ENCODE data around the gene DIPK1C.
"Not testable (repeated sequence)": the region's sequence is repeated elsewhere in the genome, so short reads cannot be mapped to it uniquely, and the experiment has no call there.

Gene DIPK1C
- 0 reads per million in 9 experiments for total RNA-seq

GRCh38 chr18:74457043-74457724 is at the start of gene DIPK1C:
DIPK1C (minus strand) TSS chr18:74457308; CDS start chr18:74457259, 49 bp downstream.
- H3K27ac Mint-ChIP-seq = no peak within 1 kb of the TSS
- peaks cover 4 to 6% of the 10 kb centered on the region in 2 donors for H3K4me1 Mint-ChIP-seq (ENCODE audit: low read depth in 2 of 2)
- H3K9me3 Mint-ChIP-seq = no peaks in the 10 kb centered on the region
- H3K4me3 Mint-ChIP-seq = peak within 1 kb of the TSS; percentile 62 to 64
- H3K27me3 Mint-ChIP-seq = peaks cover 44% of the 10 kb centered on the region in 2 donors
- peak; percentile 48 for ATAC-seq (replicated peaks)
- DNase-seq = no peak
- H3K36me3 Mint-ChIP-seq (ENCODE audit: insufficient read depth) = no peaks in the 10 kb centered on the region

DNA sequence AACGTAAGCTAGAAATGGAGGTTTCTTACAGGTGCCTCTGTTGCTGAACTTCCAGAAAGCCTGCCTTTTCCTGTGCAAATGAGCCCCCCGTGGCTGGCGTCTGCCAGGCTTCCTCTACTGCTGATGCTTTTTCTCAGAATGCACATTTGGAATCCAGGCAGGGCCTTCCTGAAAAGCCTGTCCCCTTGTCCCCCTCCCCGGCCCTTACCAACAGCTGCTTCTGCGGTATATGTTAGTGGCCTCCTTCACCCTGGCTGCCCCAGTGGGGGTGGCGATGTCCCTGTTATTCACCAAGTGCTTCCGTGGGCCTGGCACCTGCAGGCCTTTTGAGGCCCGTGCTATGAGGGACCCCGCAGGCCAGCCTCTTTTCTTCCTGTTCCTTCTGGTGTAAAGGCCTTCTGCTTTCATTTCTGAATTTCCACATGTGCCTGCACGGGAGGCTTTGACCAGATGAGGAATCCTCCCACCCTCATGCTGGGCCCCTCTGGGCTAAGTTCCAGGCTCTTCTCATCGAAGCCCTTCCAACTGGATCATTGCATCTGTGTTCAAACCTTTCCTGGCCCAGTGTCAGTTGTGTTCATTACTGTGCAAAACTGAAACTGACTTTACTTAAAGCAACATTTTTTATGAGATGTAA is 49.5 kb upstream of the DIPK1C start:
- Mint-ChIP-seq H3K36me3 (ENCODE audit: insufficient read depth) (peaks cover 82% of the 10 kb centered on the region), H3K4me3 (no peak overlapping the region), H3K9me3 (no peaks in the 10 kb centered on the region), H3K27ac (peak overlapping the region; percentile 39 to 65), H3K27me3 (no peaks in the 10 kb centered on the region), H3K4me1 (ENCODE audit: low read depth in 2 of 2) (peaks cover 9 to 16% of the 10 kb centered on the region in 2 donors)
- no peak for ATAC-seq (replicated peaks)
- no peak for DNase-seq

- ATAC-seq (replicated peaks) (no peak), DNase-seq (no peak)
- Mint-ChIP-seq H3K4me1 (ENCODE audit: low read depth in 2 of 2) (peaks cover 11 to 16% of the 10 kb centered on the region in 2 donors), H3K36me3 (ENCODE audit: insufficient read depth) (peaks cover 83% of the 10 kb centered on the region), H3K27me3 (no peaks in the 10 kb centered on the region), H3K27ac (peak overlapping the region in 1 of 2 donors; percentile 39), H3K4me3 (no peak overlapping the region), H3K9me3 (no peaks in the 10 kb centered on the region)
Measured at GRCh38 chr18:74505776-74506175, 48.7 kb upstream of the DIPK1C start.

GRCh38 chr18:74503137-74503536 is 46.0 kb upstream of the DIPK1C start:
- Mint-ChIP-seq H3K27ac (no peak overlapping the region), H3K9me3 (no peaks in the 10 kb centered on the region), H3K27me3 (no peaks in the 10 kb centered on the region), H3K4me3 (no peak overlapping the region), H3K36me3 (ENCODE audit: insufficient read depth) (peaks cover 74% of the 10 kb centered on the region), H3K4me1 (ENCODE audit: low read depth in 2 of 2) (peaks cover 22 to 35% of the 10 kb centered on the region in 2 donors)
- ATAC-seq (replicated peaks) (no peak), DNase-seq (no peak)

DNA sequence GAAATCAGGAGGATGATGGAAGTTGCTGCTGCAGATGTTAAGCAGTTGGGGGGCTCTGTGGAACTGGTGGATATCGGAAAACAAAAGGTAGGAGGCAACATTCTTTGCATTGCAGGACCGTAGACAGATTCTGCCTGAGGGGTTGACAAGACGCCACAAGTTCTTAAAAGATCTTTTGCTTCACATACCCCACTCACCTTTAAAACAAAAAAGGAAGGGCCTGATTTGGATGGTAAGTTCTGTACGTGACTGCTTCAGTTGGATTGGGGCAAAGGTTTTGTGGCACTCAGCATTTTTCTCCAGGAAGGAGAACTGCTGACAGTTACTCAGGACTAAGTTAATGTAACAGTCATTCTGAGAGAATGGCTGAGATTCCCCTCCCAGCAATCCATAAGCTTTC is 44.3 kb upstream of the DIPK1C start:
- peaks cover 26 to 33% of the 10 kb centered on the region in 2 donors for H3K4me1 Mint-ChIP-seq (ENCODE audit: low read depth in 2 of 2)
- no peak for ATAC-seq (replicated peaks)
- no peaks in the 10 kb centered on the region for H3K27me3 Mint-ChIP-seq
- H3K9me3 Mint-ChIP-seq = no peaks in the 10 kb centered on the region
- H3K4me3 Mint-ChIP-seq = no peak overlapping the region
- DNase-seq = no peak
- peak overlapping the region in 1 of 2 donors; percentile 98 for H3K27ac Mint-ChIP-seq
- H3K36me3 Mint-ChIP-seq (ENCODE audit: insufficient read depth) = peaks cover 57% of the 10 kb centered on the region

DNA sequence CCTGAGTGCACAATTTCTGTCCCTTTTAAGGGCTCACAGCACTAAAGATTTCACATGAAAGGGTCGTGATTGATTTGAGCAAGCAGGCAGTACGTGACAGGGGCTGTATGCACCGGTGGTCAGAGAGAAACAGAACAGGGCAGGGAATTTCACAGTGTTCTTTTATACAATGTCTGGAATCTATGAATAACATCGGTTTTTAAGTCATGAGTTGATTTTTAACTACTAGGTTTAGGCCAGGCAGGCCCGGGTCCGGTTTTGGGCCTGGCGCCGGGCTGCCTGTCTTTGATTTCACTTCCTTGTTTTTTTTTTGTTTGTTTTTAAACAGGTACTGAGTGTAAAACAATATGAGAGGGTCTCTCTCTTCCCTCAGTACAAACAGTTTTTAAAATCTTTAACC is 43.7 kb upstream of the DIPK1C start:
- Mint-ChIP-seq H3K36me3 (ENCODE audit: insufficient read depth) (peaks cover 59% of the 10 kb centered on the region), H3K27ac (peak overlapping the region; percentile 95 to 98), H3K4me3 (peak overlapping the region; percentile 21 to 89), H3K4me1 (ENCODE audit: low read depth in 2 of 2) (peaks cover 29 to 35% of the 10 kb centered on the region in 2 donors)
- H3K9me3 Mint-ChIP-seq; H3K27me3 Mint-ChIP-seq; DNase-seq; ATAC-seq (replicated peaks): not testable (repeated sequence)

GRCh38 chr18:74500372-74500771 is 43.3 kb upstream of the DIPK1C start:
- Mint-ChIP-seq H3K4me3 (peak overlapping the region; percentile 21 to 89), H3K9me3 (no peaks in the 10 kb centered on the region), H3K4me1 (ENCODE audit: low read depth in 2 of 2) (peaks cover 29 to 39% of the 10 kb centered on the region in 2 donors), H3K27me3 (no peaks in the 10 kb centered on the region), H3K36me3 (ENCODE audit: insufficient read depth) (peaks cover 61% of the 10 kb centered on the region), H3K27ac (peak overlapping the region; percentile 95 to 98)
- DNase-seq (no peak), ATAC-seq (replicated peaks) (no peak)

GRCh38 chr18:74499633-74500032 is 42.5 kb upstream of the DIPK1C start:
- Mint-ChIP-seq H3K9me3 (no peaks in the 10 kb centered on the region), H3K27me3 (no peaks in the 10 kb centered on the region), H3K27ac (peak overlapping the region; percentile 95 to 98), H3K4me1 (ENCODE audit: low read depth in 2 of 2) (peaks cover 29 to 40% of the 10 kb centered on the region in 2 donors), H3K4me3 (peak overlapping the region; percentile 85 to 89), H3K36me3 (ENCODE audit: insufficient read depth) (peaks cover 54% of the 10 kb centered on the region)
- peak; percentile 16 to 49 (median 19) for DNase-seq
- ATAC-seq (replicated peaks) = peak; percentile 21

DNA sequence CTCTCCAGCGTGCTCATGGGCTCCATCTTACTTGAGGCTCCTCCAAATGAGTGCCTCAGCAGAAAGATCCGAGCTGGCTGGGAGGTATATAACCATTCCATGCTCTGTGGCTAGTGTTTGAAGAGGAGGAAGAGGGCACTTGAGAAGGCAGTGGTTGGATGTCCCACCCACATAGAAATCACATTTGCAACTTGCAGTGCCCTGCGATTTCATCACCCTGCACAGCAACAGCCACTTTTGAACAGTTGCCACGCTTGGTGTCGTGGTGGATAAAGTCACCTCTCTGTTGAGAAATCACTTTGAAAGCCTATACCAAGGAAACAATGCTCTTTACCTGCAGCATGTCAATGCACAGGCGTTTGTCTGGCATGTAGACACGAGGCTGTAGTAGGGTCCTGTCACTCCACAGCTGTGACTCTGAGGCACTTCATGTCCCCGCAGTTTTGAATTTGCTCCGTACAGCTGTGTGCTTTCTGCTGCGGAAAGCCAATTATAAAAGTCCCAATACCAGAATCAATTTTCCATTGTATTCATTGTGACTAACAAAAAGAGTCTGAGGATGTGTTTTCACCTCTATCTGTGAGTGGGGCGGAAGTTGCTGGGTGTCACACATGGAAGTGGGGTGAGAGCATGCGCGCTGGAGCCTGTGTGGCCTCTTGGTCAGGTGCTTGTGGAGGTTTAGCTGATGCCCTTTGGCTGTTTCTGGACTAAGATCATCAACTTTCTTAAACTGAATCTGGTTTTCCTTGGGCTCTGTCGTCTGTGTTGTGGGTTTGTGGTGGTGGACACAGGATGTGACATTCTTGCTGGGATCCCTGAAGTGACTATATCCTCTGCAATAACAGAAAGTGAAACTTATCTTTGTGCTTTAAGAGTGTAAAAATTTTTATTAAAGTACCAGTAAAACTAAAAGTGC is 41.9 kb upstream of the DIPK1C start:
- Mint-ChIP-seq H3K27me3 (no peaks in the 10 kb centered on the region), H3K4me3 (peak overlapping the region; percentile 85 to 89), H3K27ac (peak overlapping the region; percentile 95 to 98), H3K9me3 (no peaks in the 10 kb centered on the region), H3K36me3 (ENCODE audit: insufficient read depth) (peaks cover 49% of the 10 kb centered on the region), H3K4me1 (ENCODE audit: low read depth in 2 of 2) (peaks cover 29 to 40% of the 10 kb centered on the region in 2 donors)
- ATAC-seq (replicated peaks) (peak; percentile 46), DNase-seq (peak; percentile 65 to 71 (median 69))

- Mint-ChIP-seq H3K36me3 (ENCODE audit: insufficient read depth) (peaks cover 43% of the 10 kb centered on the region), H3K9me3 (no peaks in the 10 kb centered on the region), H3K4me1 (ENCODE audit: low read depth in 2 of 2) (peaks cover 27 to 40% of the 10 kb centered on the region in 2 donors), H3K4me3 (peak overlapping the region; percentile 84 to 97), H3K27me3 (no peaks in the 10 kb centered on the region), H3K27ac (peak overlapping the region; percentile 35 to 91)
- DNase-seq (no peak), ATAC-seq (replicated peaks) (no peak)
Measured at GRCh38 chr18:74497778-74498177, 40.7 kb upstream of the DIPK1C start.

GRCh38 chr18:74497324-74497676 is 40.2 kb upstream of the DIPK1C start:
- no peaks in the 10 kb centered on the region for H3K27me3 Mint-ChIP-seq
- peaks cover 38% of the 10 kb centered on the region for H3K36me3 Mint-ChIP-seq (ENCODE audit: insufficient read depth)
- ATAC-seq (replicated peaks) = no peak
- no peaks in the 10 kb centered on the region for H3K9me3 Mint-ChIP-seq
- H3K27ac Mint-ChIP-seq = peak overlapping the region; percentile 91 to 97
- peak overlapping the region; percentile 84 to 97 for H3K4me3 Mint-ChIP-seq
- DNase-seq = no peak
- H3K4me1 Mint-ChIP-seq (ENCODE audit: low read depth in 2 of 2) = peaks cover 27 to 40% of the 10 kb centered on the region in 2 donors

- H3K36me3 Mint-ChIP-seq (ENCODE audit: insufficient read depth) = peaks cover 32% of the 10 kb centered on the region
- no peaks in the 10 kb centered on the region for H3K27me3 Mint-ChIP-seq
- no peaks in the 10 kb centered on the region for H3K9me3 Mint-ChIP-seq
- H3K4me1 Mint-ChIP-seq (ENCODE audit: low read depth in 2 of 2) = peaks cover 27 to 40% of the 10 kb centered on the region in 2 donors
- DNase-seq = peak in 2 of 3 experiments; percentile 25 to 27
- peak; percentile 13 for ATAC-seq (replicated peaks)
- H3K4me3 Mint-ChIP-seq = peak overlapping the region; percentile 84 to 97
- H3K27ac Mint-ChIP-seq = peak overlapping the region; percentile 91 to 97
Measured at GRCh38 chr18:74496508-74497323, 39.6 kb upstream of the DIPK1C start.
